Hepatocyte (in vitro differentiated cells): Measurements from ENCODE around the gene TANC2.

ENCODE experiments used
- EZH2 ChIP-seq: fragments of 200-600 bp; sonication (generic); IDR thresholded peaks from 2 replicates; pipeline ENCODE4 v1.6.1; 2016; ENCODE audit warnings: antibody characterized with exemption, mild to moderate bottlenecking, borderline replicate concordance
- TF ChIP-seq, protein P1 (sequence below): fragments of 200-600 bp; sonication (generic); IDR thresholded peaks from 2 replicates; pipeline ENCODE4 v1.5.1; 2016; ENCODE audit warnings: antibody characterized with exemption, mild to moderate bottlenecking; ENCODE audit not compliant: poor library complexity

DNA sequence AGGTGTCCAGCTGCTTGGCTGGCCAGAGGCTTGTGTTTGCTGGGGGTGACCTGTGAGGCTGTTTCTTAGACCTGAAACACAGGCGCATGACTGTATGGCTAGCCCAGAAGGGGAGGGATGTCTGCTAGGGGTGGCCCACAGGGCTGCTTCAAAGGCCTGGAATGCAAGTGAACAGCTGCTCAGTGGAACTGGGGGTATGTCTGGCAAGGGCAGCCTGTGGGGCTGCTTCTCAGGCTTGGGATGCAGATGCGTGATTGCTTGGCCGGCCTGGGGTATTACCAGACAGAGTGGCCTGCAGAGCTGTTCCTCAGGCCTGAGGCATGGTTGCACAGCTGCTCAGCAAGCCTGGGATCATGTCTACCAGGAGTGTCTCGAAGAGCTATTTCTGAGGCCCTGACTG is 20.5 kb downstream of the TANC2 start:
- TF ChIP-seq, protein P1, sequence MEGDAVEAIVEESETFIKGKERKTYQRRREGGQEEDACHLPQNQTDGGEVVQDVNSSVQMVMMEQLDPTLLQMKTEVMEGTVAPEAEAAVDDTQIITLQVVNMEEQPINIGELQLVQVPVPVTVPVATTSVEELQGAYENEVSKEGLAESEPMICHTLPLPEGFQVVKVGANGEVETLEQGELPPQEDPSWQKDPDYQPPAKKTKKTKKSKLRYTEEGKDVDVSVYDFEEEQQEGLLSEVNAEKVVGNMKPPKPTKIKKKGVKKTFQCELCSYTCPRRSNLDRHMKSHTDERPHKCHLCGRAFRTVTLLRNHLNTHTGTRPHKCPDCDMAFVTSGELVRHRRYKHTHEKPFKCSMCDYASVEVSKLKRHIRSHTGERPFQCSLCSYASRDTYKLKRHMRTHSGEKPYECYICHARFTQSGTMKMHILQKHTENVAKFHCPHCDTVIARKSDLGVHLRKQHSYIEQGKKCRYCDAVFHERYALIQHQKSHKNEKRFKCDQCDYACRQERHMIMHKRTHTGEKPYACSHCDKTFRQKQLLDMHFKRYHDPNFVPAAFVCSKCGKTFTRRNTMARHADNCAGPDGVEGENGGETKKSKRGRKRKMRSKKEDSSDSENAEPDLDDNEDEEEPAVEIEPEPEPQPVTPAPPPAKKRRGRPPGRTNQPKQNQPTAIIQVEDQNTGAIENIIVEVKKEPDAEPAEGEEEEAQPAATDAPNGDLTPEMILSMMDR: no peak
- no peak for TF ChIP-seq EZH2
